Measurements from ENCODE around the gene VGF.
"Not testable (repeated sequence)": the region's sequence is repeated elsewhere in the genome, so short reads cannot be mapped to it uniquely, and the experiment has no call there.

Gene VGF

GRCh38 chr7:101140339-101140699, 25.1 kb downstream of the VGF start:
- ChIA-PET POLR2A (interaction anchor here (1.0 kb wide), 1 partner anchor 42 kb away, joined by 3 read pairs; no protein-coding TSS in a partner anchor), CTCF (interaction anchor here (1.5 to 8.3 kb wide), 2 partner anchors 44 to 53 kb away, joined by 4 to 112 read pairs; no protein-coding TSS in a partner anchor)
- no peak for DNase-seq (ENCODE audit: extremely low spot score)
- no peak for TF ChIP-seq ZNF384 (IDR thresholded peaks at IDR 0.05)
- no peak for TF ChIP-seq ELF4 (IDR thresholded peaks at IDR 0.05)
- no peak for TF ChIP-seq LEF1 (IDR thresholded peaks at IDR 0.05; ENCODE audit: borderline replicate concordance)
- TF ChIP-seq TARDBP (IDR thresholded peaks at IDR 0.05), result no peak
- no peak for TF ChIP-seq CTBP1 (IDR thresholded peaks at IDR 0.05; ENCODE audit: borderline replicate concordance)
- no peak for TF ChIP-seq NFRKB (IDR thresholded peaks at IDR 0.05)
- no peak for TF ChIP-seq FOXK2 (IDR thresholded peaks at IDR 0.05)
- no peak for TF ChIP-seq HDGF (IDR thresholded peaks at IDR 0.05; ENCODE audit: borderline replicate concordance)
- no peak for TF ChIP-seq SP1 (IDR thresholded peaks at IDR 0.05)

GRCh38 chr7:101138213-101138870, 27.0 kb downstream of the VGF start:
- TF ChIP-seq L3MBTL2 (conservative IDR thresholded peaks at IDR 0.05) (peak; percentile 34; the same call in 1 of the 2 replicates), BHLHE40 (IDR thresholded peaks at IDR 0.05; ENCODE audit: borderline replicate concordance) (no peak), CTBP1 (IDR thresholded peaks at IDR 0.05; ENCODE audit: borderline replicate concordance) (no peak), TARDBP (IDR thresholded peaks at IDR 0.05) (no peak), PKNOX1 (IDR thresholded peaks at IDR 0.05) (0 out of 2 replicates have a peak, but pooled peaks have one; percentile 32), ARNT (IDR thresholded peaks at IDR 0.05) (no peak), HDGF (IDR thresholded peaks at IDR 0.05; ENCODE audit: borderline replicate concordance) (no peak), SUZ12 (IDR thresholded peaks at IDR 0.05) (no peak), ZNF384 (IDR thresholded peaks at IDR 0.05) (no peak), ELF4 (IDR thresholded peaks at IDR 0.05) (no peak), LEF1 (IDR thresholded peaks at IDR 0.05; ENCODE audit: borderline replicate concordance) (no peak)
- ChIA-PET CTCF (interaction anchor here (0.6 to 8.3 kb wide), 11 partner anchors 10 to 473 kb away, joined by 3 to 112 read pairs (median 3); partner anchors contain the start of genes SERPINE1 and ZNHIT1), POLR2A (interaction anchor here (1.0 to 1.5 kb wide), 3 partner anchors 15 to 106 kb away, joined by 3 to 4 read pairs (median 3); partner anchors contain the start of gene FIS1)
- DNase-seq (ENCODE audit: extremely low spot score), result peak; percentile 75

GRCh38 chr7:101137651-101138212, 27.6 kb downstream of the VGF start:
- DNase-seq (ENCODE audit: extremely low spot score), result no peak
- POLR2A ChIA-PET, result interaction anchor here (1.4 to 1.5 kb wide), 2 partner anchors 15 to 106 kb away, joined by 3 to 4 read pairs; partner anchors contain the start of gene FIS1
- no peak for TF ChIP-seq ZNF384 (IDR thresholded peaks at IDR 0.05)
- no peak for TF ChIP-seq ELF4 (IDR thresholded peaks at IDR 0.05)
- TF ChIP-seq ARNT (IDR thresholded peaks at IDR 0.05), result no peak
- TF ChIP-seq TARDBP (IDR thresholded peaks at IDR 0.05), result no peak
- TF ChIP-seq LEF1 (IDR thresholded peaks at IDR 0.05; ENCODE audit: borderline replicate concordance), result no peak
- no peak for TF ChIP-seq CTBP1 (IDR thresholded peaks at IDR 0.05; ENCODE audit: borderline replicate concordance)
- no peak for TF ChIP-seq FOXA1 (IDR thresholded peaks at IDR 0.05)
- TF ChIP-seq HDGF (IDR thresholded peaks at IDR 0.05; ENCODE audit: borderline replicate concordance), result no peak
- no peak for TF ChIP-seq NFRKB (IDR thresholded peaks at IDR 0.05)
- TF ChIP-seq SUZ12 (IDR thresholded peaks at IDR 0.05), result no peak
- no peak for TF ChIP-seq SP1 (IDR thresholded peaks at IDR 0.05)
- TF ChIP-seq FOXK2 (IDR thresholded peaks at IDR 0.05), result no peak
- TF ChIP-seq BHLHE40 (IDR thresholded peaks at IDR 0.05; ENCODE audit: borderline replicate concordance), result no peak
- TF ChIP-seq L3MBTL2 (conservative IDR thresholded peaks at IDR 0.05), result no peak
- CTCF ChIA-PET, result interaction anchor here (0.6 to 8.3 kb wide), 7 partner anchors 28 to 472 kb away, joined by 3 to 112 read pairs (median 3); partner anchors contain the start of gene ZNHIT1

- ChIA-PET CTCF (interaction anchor here (0.6 to 1.2 kb wide), 2 partner anchors 29 to 335 kb away, joined by 3 to 4 read pairs; no protein-coding TSS in a partner anchor), POLR2A (no interaction called here)
- TF ChIP-seq PKNOX1 (IDR thresholded peaks at IDR 0.05), result no peak
- no peak for TF ChIP-seq HDGF (IDR thresholded peaks at IDR 0.05; ENCODE audit: borderline replicate concordance)
- TF ChIP-seq ZNF384 (IDR thresholded peaks at IDR 0.05), result peak; percentile 54; the same call in 1 of the 2 replicates
- no peak for TF ChIP-seq FOXA1 (IDR thresholded peaks at IDR 0.05)
- no peak for DNase-seq (ENCODE audit: extremely low spot score)
Observed at GRCh38 chr7:101134399-101134980, 30.9 kb downstream of the VGF start.

- ChIA-PET POLR2A (interaction anchor here (0.5 kb wide), 1 partner anchor 120 kb away, joined by 3 read pairs; no protein-coding TSS in a partner anchor), CTCF (interaction anchor here (0.5 to 1.2 kb wide), 4 partner anchors 10 to 334 kb away, joined by 3 to 4 read pairs (median 3); no protein-coding TSS in a partner anchor)
- no peak for TF ChIP-seq SP1 (IDR thresholded peaks at IDR 0.05)
- no peak for TF ChIP-seq ELF4 (IDR thresholded peaks at IDR 0.05)
- DNase-seq (ENCODE audit: extremely low spot score), result no peak
Observed at GRCh38 chr7:101133621-101134398, 31.6 kb downstream of the VGF start.

- CTCF ChIA-PET, result interaction anchor here (0.5 to 1.2 kb wide), 3 partner anchors 11 to 60 kb away, joined by 3 to 6 read pairs (median 3); no protein-coding TSS in a partner anchor
- DNase-seq (ENCODE audit: extremely low spot score); POLR2A ChIA-PET: not testable (repeated sequence)
Observed at GRCh38 chr7:101132626-101133600, 32.5 kb downstream of the VGF start.

Measured in HEK293T (cell line).